Naive thymus-derived CD8-positive, alpha-beta T cell (primary cell): ENCODE data around the gene PTPN7. TPM values are rescaled to one million over a fixed set of nuclear protein-coding genes. Genes with fewer than 3 reads are reported as not detected.
"Not testable (repeated sequence)": the region's sequence is repeated elsewhere in the genome, so short reads cannot be mapped to it uniquely, and the experiment has no call there.

Experiments used
- ATAC-seq, 2 donors: fragments of 150-1000 bp; cut with Tn5 transposase in 1 of 2; sonication (Bioruptor Pico), chemical (Tn5 transposase) in 1 of 2; 1 replicate in 1 of 2; 2 replicates in 1 of 2; pipeline ENCODE4 v1.10.0; 2021; ENCODE audit warnings: mild to moderate bottlenecking in 2 of 2, moderate library complexity in 2 of 2
- POLR2A ChIA-PET: fragments of 350-600 bp; sonication (Branson Sonifier 250); formaldehyde crosslinking; loops from one replicate; lab custom pipeline; 2021; ENCODE audit warnings: antibody characterized with exemption; lab: Charles Lee
- DNase-seq, 10 donors: peaks; one replicate each; pipeline versions ENCODE4 v3.0.0 to v3.0.0-alpha.2; 2020 to 2022
- H3K27ac Mint-ChIP-seq, 10 donors: one replicate each; pipeline ENCODE4 v1.8.0; 2020 to 2022; ENCODE audit warnings: mild to moderate bottlenecking in 10 of 10, mixed read lengths in 10 of 10, moderate library complexity in 4 of 10, inconsistent platforms in 1 of 10
- H3K27me3 Mint-ChIP-seq, 5 donors: one replicate each; pipeline ENCODE4 v1.8.0; 2021 to 2022; ENCODE audit warnings: mixed read lengths in 5 of 5
- H3K36me3 Mint-ChIP-seq, 3 donors: one replicate each; pipeline ENCODE4 v1.8.0; 2020 to 2022; ENCODE audit warnings: mixed read lengths in 3 of 3, mild to moderate bottlenecking in 2 of 3, inconsistent platforms in 1 of 3
- H3K4me1 Mint-ChIP-seq, 4 donors: one replicate each; pipeline ENCODE4 v1.8.0; 2021 to 2022; ENCODE audit warnings: mixed read lengths in 4 of 4
- H3K4me3 Mint-ChIP-seq, 10 donors: one replicate each; pipeline ENCODE4 v1.8.0; 2020 to 2022; ENCODE audit warnings: mild to moderate bottlenecking in 10 of 10, mixed read lengths in 10 of 10, moderate library complexity in 6 of 10, inconsistent platforms in 1 of 10
- H3K9me3 Mint-ChIP-seq, 9 donors: one replicate each; pipeline ENCODE4 v1.8.0; 2020 to 2022; ENCODE audit warnings: mixed read lengths in 9 of 9, mild to moderate bottlenecking in 3 of 9, inconsistent platforms in 1 of 9, moderate library complexity in 1 of 9
- polyA plus RNA-seq, 3 donors: library from polyadenylated mRNA; unstranded; fragments of 300-500 nt; fragmentation: Illumina TruSeq; gene quantifications; one replicate each; pipeline ENCODE4 v1.2.3, GENCODE V29; 2021
- total RNA-seq, 8 experiments: library from RNA in 2 of 8; stranded (reverse) in 2 of 8; gene quantifications; one replicate each; pipeline ENCODE4 v1.2.3 and lab custom pipeline; 2021 to 2026

PTPN7 gene
- total and polyA plus RNA-seq, 5 experiments from 2014 or later = 35.9 to 44.4 (median 37.7) TPM

DNA sequence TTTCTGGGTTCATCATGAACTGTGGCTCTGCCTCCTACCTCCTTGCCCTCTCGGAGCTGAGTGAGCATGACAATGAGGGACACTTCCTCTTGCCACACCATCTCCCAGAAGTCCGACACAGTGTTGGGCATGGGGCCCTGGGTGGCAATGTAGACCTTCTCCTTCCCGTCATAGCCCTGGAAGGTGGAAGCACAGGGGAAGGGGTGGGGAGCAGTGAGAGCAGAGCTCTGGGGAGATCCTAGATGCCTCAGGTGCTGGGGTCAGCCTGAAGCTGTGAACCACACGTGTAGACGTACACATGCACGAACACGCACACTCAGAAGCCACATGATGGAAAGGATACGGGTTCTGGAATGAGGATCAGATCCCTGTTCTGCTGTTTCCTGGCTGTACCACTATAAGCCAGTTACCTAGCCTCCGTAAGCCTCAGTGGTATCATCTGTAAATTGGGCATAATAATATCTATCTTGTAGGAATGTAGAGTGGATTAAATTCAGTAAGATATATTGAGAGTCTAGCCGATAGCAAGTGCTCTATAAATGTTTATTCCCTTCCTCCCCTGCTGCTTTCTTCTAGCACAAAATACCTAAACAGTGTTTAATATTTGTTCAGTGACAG is 6.1 kb downstream of the PTPN7 start:
- peak in 1 of 10 donors; percentile 59 for DNase-seq
- H3K27ac Mint-ChIP-seq = peak overlapping the region in 9 of 10 donors; percentile 23 to 84 (median 61)
- POLR2A ChIA-PET = interaction anchor here (1.1 to 1.2 kb wide), 3 partner anchors 9 to 11 kb away, joined by 3 to 5 read pairs (median 3); partner anchors contain the start of gene ARL8A
- ATAC-seq = no peak
- H3K9me3 Mint-ChIP-seq = no peaks in the 10 kb centered on the region
- H3K4me3 Mint-ChIP-seq = no peak overlapping the region
- H3K36me3 Mint-ChIP-seq = peaks cover 0 to 83% (median 26%) of the 10 kb centered on the region in 3 donors
- no peaks in the 10 kb centered on the region for H3K27me3 Mint-ChIP-seq
- peaks cover 29 to 50% (median 32%) of the 10 kb centered on the region in 4 donors for H3K4me1 Mint-ChIP-seq

GRCh38 chr1:202153284-202153683 is 7.1 kb downstream of the PTPN7 start:
- peaks cover 19 to 40% (median 25%) of the 10 kb centered on the region in 4 donors for H3K4me1 Mint-ChIP-seq
- H3K9me3 Mint-ChIP-seq = no peaks in the 10 kb centered on the region
- POLR2A ChIA-PET = no interaction called here
- H3K27me3 Mint-ChIP-seq = no peaks in the 10 kb centered on the region
- H3K36me3 Mint-ChIP-seq = peaks cover 0 to 90% (median 26%) of the 10 kb centered on the region in 3 donors
- H3K4me3 Mint-ChIP-seq = no peak overlapping the region
- DNase-seq = peak in 1 of 10 donors; percentile 28
- peak overlapping the region in 7 of 10 donors; percentile 18 to 89 (median 58) for H3K27ac Mint-ChIP-seq
- no peak for ATAC-seq

DNA sequence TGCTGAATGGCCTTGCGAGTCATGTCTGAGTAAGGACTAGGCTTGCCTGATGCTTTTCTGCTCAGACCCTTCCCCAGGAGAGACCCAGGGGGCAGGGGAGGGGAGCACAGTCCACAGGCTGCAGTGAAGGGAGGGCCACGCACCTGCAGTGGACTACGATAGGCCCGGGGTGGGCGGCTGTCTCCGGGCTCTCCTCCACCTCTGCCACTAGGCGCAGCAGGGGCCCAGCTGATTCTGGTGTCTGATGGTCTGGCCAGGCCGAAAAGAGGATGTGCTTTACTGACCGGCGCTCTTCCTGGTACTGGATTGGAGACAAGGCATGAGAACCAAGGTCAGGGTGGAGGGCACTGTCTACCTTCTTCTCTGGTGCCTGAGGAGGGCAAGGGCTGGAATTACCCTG is 8.0 kb downstream of the PTPN7 start:
- Mint-ChIP-seq H3K36me3 (peaks cover 0 to 89% (median 26%) of the 10 kb centered on the region in 3 donors), H3K27ac (peak overlapping the region in 2 of 10 donors; percentile 55 to 61), H3K4me3 (no peak overlapping the region), H3K9me3 (no peaks in the 10 kb centered on the region), H3K4me1 (peaks cover 10 to 31% (median 23%) of the 10 kb centered on the region in 4 donors), H3K27me3 (no peaks in the 10 kb centered on the region)
- DNase-seq (peak in 1 of 10 donors; percentile 13), ATAC-seq (no peak)
- POLR2A ChIA-PET = no interaction called here

GRCh38 chr1:202151045-202151444 is 9.4 kb downstream of the PTPN7 start:
- H3K9me3 Mint-ChIP-seq = no peaks in the 10 kb centered on the region
- peaks cover 0 to 77% (median 26%) of the 10 kb centered on the region in 3 donors for H3K36me3 Mint-ChIP-seq
- no peak for DNase-seq
- POLR2A ChIA-PET = no interaction called here
- no peak overlapping the region for H3K4me3 Mint-ChIP-seq
- H3K27ac Mint-ChIP-seq = peak overlapping the region in 9 of 10 donors; percentile 22 to 79 (median 68)
- H3K27me3 Mint-ChIP-seq = no peaks in the 10 kb centered on the region
- no peak for ATAC-seq
- H3K4me1 Mint-ChIP-seq = peaks cover 9 to 26% (median 20%) of the 10 kb centered on the region in 4 donors

- Mint-ChIP-seq H3K9me3 (no peaks in the 10 kb centered on the region), H3K27ac (peak overlapping the region in 8 of 10 donors; percentile 22 to 79 (median 68)), H3K27me3 (no peaks in the 10 kb centered on the region), H3K4me3 (no peak overlapping the region), H3K4me1 (peaks cover 9 to 24% (median 19%) of the 10 kb centered on the region in 4 donors), H3K36me3 (peaks cover 0 to 73% (median 26%) of the 10 kb centered on the region in 3 donors)
- POLR2A ChIA-PET = no interaction called here
- ATAC-seq (no peak), DNase-seq (no peak)
Measured at GRCh38 chr1:202150602-202151001, 9.8 kb downstream of the PTPN7 start.

DNA sequence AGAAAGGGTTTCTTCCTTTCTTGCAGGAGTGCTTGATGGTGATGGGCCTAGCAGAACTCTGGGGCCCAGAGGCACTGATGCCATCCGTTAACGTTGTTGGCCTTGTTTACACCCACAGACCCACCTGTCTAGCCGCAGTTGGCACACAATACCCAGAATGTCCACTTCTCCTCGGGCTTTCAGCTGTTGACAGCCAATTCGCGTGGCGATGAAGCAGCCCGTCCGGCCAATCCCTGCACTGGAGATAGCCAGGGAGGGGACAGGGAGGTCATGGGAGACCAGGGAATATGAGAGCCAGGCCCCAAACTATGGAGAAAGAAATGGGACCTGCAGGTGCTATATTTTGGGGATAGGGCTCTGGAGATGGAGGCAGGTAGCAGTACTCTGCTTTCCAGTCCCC is 10.2 kb downstream of the PTPN7 start:
- H3K36me3 Mint-ChIP-seq = peaks cover 0 to 70% (median 26%) of the 10 kb centered on the region in 3 donors
- peaks cover 12 to 24% (median 20%) of the 10 kb centered on the region in 4 donors for H3K4me1 Mint-ChIP-seq
- POLR2A ChIA-PET = no interaction called here

DNA sequence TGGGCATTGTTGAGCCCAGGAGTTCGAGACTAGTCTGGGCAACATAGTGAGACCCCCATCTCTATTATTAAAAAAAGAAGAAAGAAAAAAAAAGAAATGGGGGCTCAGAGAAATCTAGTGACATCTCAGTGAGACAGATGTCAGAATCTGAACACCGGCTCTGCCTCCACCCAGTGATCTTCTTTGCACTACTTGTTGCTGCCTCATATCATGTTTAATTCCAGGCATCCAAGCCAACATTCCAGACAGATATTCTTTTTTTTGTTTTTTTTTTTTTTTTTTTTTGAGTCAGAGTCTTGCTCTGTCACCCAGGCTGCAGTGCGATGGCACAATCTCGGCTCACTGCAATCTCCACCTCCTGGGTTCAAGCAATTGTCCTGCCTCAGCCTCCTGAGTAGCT is 10.8 kb downstream of the PTPN7 start:
- DNase-seq = no peak
- POLR2A ChIA-PET = no interaction called here
- H3K27me3 Mint-ChIP-seq = no peaks in the 10 kb centered on the region
- H3K9me3 Mint-ChIP-seq = no peaks in the 10 kb centered on the region
- ATAC-seq = no peak
- H3K4me3 Mint-ChIP-seq = no peak overlapping the region
- peak overlapping the region in 1 of 10 donors; percentile 48 for H3K27ac Mint-ChIP-seq
- peaks cover 0 to 63% (median 21%) of the 10 kb centered on the region in 3 donors for H3K36me3 Mint-ChIP-seq
- H3K4me1 Mint-ChIP-seq = peaks cover 9 to 20% (median 17%) of the 10 kb centered on the region in 4 donors

More for the DNA sequence above, 10.2 kb downstream of the PTPN7 start:
- no peaks in the 10 kb centered on the region for H3K27me3 Mint-ChIP-seq
- peak overlapping the region in 3 of 10 donors; percentile 46 to 75 (median 61) for H3K27ac Mint-ChIP-seq
- ATAC-seq = no peak
- no peak for DNase-seq
- no peak overlapping the region for H3K4me3 Mint-ChIP-seq
- H3K9me3 Mint-ChIP-seq = no peaks in the 10 kb centered on the region

DNA sequence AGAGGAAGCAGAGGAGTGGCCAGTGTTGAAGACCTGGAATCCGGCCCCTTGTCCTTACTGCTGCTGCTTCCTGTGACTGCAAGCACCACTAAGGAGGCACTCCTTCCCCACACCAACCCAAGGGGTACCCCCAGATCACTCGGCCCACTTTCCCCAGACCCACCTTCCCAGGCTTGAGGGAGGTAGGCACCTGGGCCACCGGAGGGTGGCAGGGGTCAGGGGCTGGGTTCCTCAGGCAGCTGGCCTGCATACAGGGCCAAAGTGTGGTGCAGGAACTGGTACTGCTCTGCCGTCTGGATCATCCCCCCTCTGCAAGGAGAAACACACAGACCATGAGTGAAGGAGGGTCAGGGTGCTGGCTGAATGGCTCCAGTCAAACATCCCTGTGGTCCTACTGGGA is 12.0 kb downstream of the PTPN7 start:
- DNase-seq (no peak), ATAC-seq (no peak)
- H3K27ac Mint-ChIP-seq = peak overlapping the region in 4 of 10 donors; percentile 33 to 73 (median 50)
- H3K4me3 Mint-ChIP-seq = no peak overlapping the region
- no peaks in the 10 kb centered on the region for H3K9me3 Mint-ChIP-seq
- H3K27me3 Mint-ChIP-seq = no peaks in the 10 kb centered on the region
- H3K36me3 Mint-ChIP-seq = peaks cover 0 to 55% (median 16%) of the 10 kb centered on the region in 3 donors
- peaks cover 11 to 21% (median 17%) of the 10 kb centered on the region in 4 donors for H3K4me1 Mint-ChIP-seq
- POLR2A ChIA-PET = interaction anchor here (6.3 kb wide), 1 partner anchor 12 kb away, joined by 55 read pairs; the partner anchor contains the start of gene PTPN7

GRCh38 chr1:202146993-202147392 is 13.4 kb downstream of the PTPN7 start:
- peaks cover 19 to 35% (median 26%) of the 10 kb centered on the region in 4 donors for H3K4me1 Mint-ChIP-seq
- POLR2A ChIA-PET = interaction anchor here (6.3 kb wide), 1 partner anchor 14 kb away, joined by 55 read pairs; the partner anchor contains the start of gene PTPN7
- H3K4me3 Mint-ChIP-seq = no peak overlapping the region
- no peaks in the 10 kb centered on the region for H3K9me3 Mint-ChIP-seq
- no peaks in the 10 kb centered on the region for H3K27me3 Mint-ChIP-seq
- no peak for DNase-seq
- peak overlapping the region in 3 of 10 donors; percentile 46 to 65 (median 56) for H3K27ac Mint-ChIP-seq
- ATAC-seq = no peak
- H3K36me3 Mint-ChIP-seq = peaks cover 0 to 41% (median 12%) of the 10 kb centered on the region in 3 donors

- Mint-ChIP-seq H3K27ac (peak overlapping the region in 4 of 10 donors; percentile 28 to 76 (median 67)), H3K27me3 (no peaks in the 10 kb centered on the region), H3K4me1 (peaks cover 19 to 39% (median 31%) of the 10 kb centered on the region in 4 donors), H3K9me3 (no peaks in the 10 kb centered on the region), H3K36me3 (peaks cover 0 to 34% (median 12%) of the 10 kb centered on the region in 3 donors), H3K4me3 (peak overlapping the region in 7 of 10 donors; percentile 19 to 94 (median 43))
- POLR2A ChIA-PET = interaction anchor here (6.3 kb wide), 1 partner anchor 14 kb away, joined by 55 read pairs; the partner anchor contains the start of gene PTPN7
- ATAC-seq (no peak), DNase-seq (no peak)
Measured at GRCh38 chr1:202146279-202146678, 14.1 kb downstream of the PTPN7 start.

DNA sequence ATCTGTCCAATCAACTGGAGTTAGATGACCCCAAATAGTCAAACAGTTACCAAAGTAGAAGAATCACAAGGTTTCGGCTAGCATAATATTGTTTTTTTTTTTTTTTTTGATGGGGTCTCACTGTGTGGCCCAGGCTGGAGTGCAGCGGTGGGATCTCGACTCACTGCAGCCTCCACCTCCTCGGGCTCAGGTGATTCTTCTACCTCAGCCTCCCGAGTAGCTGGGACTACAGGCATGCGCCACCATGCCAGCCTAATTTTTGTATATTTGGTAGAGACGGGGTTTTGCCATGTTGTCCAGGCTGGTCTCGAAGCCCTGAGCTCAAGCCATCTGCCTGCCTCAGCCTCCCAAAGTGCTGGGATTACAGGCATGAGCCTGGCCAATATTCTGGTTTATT is 14.7 kb downstream of the PTPN7 start:
- peak overlapping the region in 8 of 10 donors; percentile 80 to 95 (median 89) for H3K27ac Mint-ChIP-seq
- H3K4me3 Mint-ChIP-seq = peak overlapping the region; percentile 77 to 94 (median 88)
- H3K27me3 Mint-ChIP-seq, H3K9me3 Mint-ChIP-seq, ATAC-seq, DNase-seq: not testable (repeated sequence)
- peaks cover 0 to 28% (median 7%) of the 10 kb centered on the region in 3 donors for H3K36me3 Mint-ChIP-seq
- POLR2A ChIA-PET = interaction anchor here (6.3 kb wide), 1 partner anchor 15 kb away, joined by 55 read pairs; the partner anchor contains the start of gene PTPN7
- H3K4me1 Mint-ChIP-seq = peaks cover 14 to 45% (median 31%) of the 10 kb centered on the region in 4 donors

- no peaks in the 10 kb centered on the region for H3K27me3 Mint-ChIP-seq
- POLR2A ChIA-PET = interaction anchor here (1.0 to 6.3 kb wide), 3 partner anchors 9 to 20 kb away, joined by 3 to 55 read pairs (median 3); partner anchors contain the start of gene PTPN7
- peaks cover 0 to 28% (median 2%) of the 10 kb centered on the region in 3 donors for H3K36me3 Mint-ChIP-seq
- H3K27ac Mint-ChIP-seq = peak overlapping the region; percentile 55 to 95 (median 89)
- peak overlapping the region; percentile 77 to 94 (median 88) for H3K4me3 Mint-ChIP-seq
- no peaks in the 10 kb centered on the region for H3K9me3 Mint-ChIP-seq
- peaks cover 12 to 49% (median 34%) of the 10 kb centered on the region in 4 donors for H3K4me1 Mint-ChIP-seq
- ATAC-seq (peak; percentile 13 to 17), DNase-seq (peak in 1 of 10 donors; percentile 24)
Measured at GRCh38 chr1:202145068-202145743, 15.2 kb downstream of the PTPN7 start.
